Thyroid gland (tissue), 4 donors: ENCODE measurements around the gene SEMA4G.

Experiments
- CTCF ChIP-seq, 6 experiments: fragments of 200-600 bp in 3 of 6; fragments of 450-650 bp in 3 of 6; sonication (generic) in 3 of 6; IDR thresholded peaks; one replicate each; pipeline ENCODE4 v1.5.1; 2016 to 2019; ENCODE audit warnings: antibody characterized with exemption in 6 of 6, mild to moderate bottlenecking in 2 of 6, inconsistent platforms in 1 of 6, moderate library complexity in 1 of 6
- POLR2A ChIP-seq, 2 donors: fragments of 450-650 bp; IDR thresholded peaks; one replicate each; pipeline ENCODE4 v1.6.1; 2017; ENCODE audit warnings: antibody characterized with exemption in 2 of 2, mild to moderate bottlenecking in 2 of 2, moderate library complexity in 1 of 2

GRCh38 chr10:100982916-100983830 is 13.9 kb downstream of the SEMA4G start:
- TF ChIP-seq POLR2A (IDR thresholded peaks at IDR 0.05) (no peak), CTCF (IDR thresholded peaks at IDR 0.05) (no peak)
